Type B pancreatic cell (in vitro differentiated cells): Measurements from ENCODE around the gene SLC25A44. TPM values are rescaled to one million over a fixed set of nuclear protein-coding genes. Genes with fewer than 3 reads are reported as not detected.

Source experiments
- DNase-seq: peaks from one replicate; pipeline ENCODE4 v3.0.0; 2021; ENCODE audit warnings: mixed read lengths; ENCODE audit not compliant: unreplicated experiment; ENCODE audit errors: extremely low spot score
- H3K27ac Mint-ChIP-seq: 2 replicates; pipeline ENCODE4 v1.8.0; 2021; ENCODE audit warnings: mild to moderate bottlenecking, mixed read lengths
- H3K27me3 Mint-ChIP-seq: 2 replicates; pipeline ENCODE4 v1.8.0; 2021; ENCODE audit warnings: mixed read lengths
- H3K36me3 Mint-ChIP-seq: 2 replicates; pipeline ENCODE4 v1.8.0; 2021; ENCODE audit warnings: mixed read lengths
- H3K4me1 Mint-ChIP-seq: one replicate; pipeline ENCODE4 v1.8.0; 2021; ENCODE audit warnings: mixed read lengths; ENCODE audit not compliant: unreplicated experiment
- H3K4me3 Mint-ChIP-seq: 2 replicates; pipeline ENCODE4 v1.8.0; 2021; ENCODE audit warnings: mild to moderate bottlenecking, mixed read lengths
- H3K9me3 Mint-ChIP-seq: 2 replicates; pipeline ENCODE4 v1.8.0; 2021; ENCODE audit warnings: mixed read lengths
- total RNA-seq: library from RNA; stranded (reverse); gene quantifications from 2 replicates; pipeline ENCODE4 v1.2.1, GENCODE V29; 2021; ENCODE audit warnings: low replicate concordance
- TF ChIP-seq, protein P1 (sequence below): fragments of 200-600 bp; sonication (generic); conservative IDR thresholded peaks from 2 replicates; pipeline ENCODE4 v1.5.0; 2021; ENCODE audit warnings: antibody characterized with exemption, mild to moderate bottlenecking

Gene SLC25A44
- total RNA-seq, 1 donor from 2014 or later: 18.6 TPM

DNA sequence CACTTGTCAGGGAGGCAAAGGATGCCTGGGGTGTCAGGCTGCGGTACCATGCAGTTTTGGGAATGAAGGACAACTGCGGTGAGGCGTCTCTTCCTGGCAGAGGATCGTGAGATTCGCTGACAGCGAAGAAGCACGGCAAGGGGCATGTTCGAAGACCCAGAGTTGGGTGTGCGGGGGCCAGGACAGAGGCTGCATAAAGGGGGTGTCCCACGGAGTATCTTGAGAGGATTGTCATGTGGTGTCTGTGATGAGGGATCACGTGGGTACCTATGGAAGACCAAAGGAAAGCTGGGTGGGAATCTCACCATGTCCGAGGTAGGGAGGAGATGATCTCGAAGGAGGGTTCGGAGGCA is 372 bp downstream of the SLC25A44 start:
- DNase-seq: no peak
- H3K27me3 Mint-ChIP-seq: no peaks in the 10 kb centered on the region
- TF ChIP-seq, protein P1, sequence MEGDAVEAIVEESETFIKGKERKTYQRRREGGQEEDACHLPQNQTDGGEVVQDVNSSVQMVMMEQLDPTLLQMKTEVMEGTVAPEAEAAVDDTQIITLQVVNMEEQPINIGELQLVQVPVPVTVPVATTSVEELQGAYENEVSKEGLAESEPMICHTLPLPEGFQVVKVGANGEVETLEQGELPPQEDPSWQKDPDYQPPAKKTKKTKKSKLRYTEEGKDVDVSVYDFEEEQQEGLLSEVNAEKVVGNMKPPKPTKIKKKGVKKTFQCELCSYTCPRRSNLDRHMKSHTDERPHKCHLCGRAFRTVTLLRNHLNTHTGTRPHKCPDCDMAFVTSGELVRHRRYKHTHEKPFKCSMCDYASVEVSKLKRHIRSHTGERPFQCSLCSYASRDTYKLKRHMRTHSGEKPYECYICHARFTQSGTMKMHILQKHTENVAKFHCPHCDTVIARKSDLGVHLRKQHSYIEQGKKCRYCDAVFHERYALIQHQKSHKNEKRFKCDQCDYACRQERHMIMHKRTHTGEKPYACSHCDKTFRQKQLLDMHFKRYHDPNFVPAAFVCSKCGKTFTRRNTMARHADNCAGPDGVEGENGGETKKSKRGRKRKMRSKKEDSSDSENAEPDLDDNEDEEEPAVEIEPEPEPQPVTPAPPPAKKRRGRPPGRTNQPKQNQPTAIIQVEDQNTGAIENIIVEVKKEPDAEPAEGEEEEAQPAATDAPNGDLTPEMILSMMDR: no peak
- peaks cover 6% of the 10 kb centered on the region for H3K36me3 Mint-ChIP-seq
- H3K4me3 Mint-ChIP-seq: peak overlapping the region; percentile 95
- H3K9me3 Mint-ChIP-seq: no peaks in the 10 kb centered on the region
- peaks cover 19% of the 10 kb centered on the region for H3K4me1 Mint-ChIP-seq
- H3K27ac Mint-ChIP-seq: peak overlapping the region; percentile 80

DNA sequence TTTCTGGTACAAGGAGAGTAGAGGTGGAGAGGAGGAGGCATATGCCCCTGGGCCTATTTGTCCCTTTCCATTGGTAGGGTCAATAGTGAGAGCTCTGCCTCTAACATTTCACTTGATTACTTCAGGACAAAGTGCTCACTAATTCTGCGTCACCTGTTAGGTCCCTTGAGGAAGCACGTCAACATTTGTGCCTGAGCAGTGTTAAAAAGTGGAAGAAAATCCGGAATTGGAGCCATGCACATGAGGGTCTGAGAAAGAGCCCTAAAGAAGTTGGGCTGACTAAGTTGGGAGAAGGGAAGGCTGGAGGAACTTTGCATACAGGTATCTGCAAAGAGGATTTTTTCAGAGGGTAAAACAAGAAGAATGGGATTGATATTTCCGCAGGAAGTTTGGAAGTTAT is 1.9 kb downstream of the SLC25A44 start:
- no peak for DNase-seq
- Mint-ChIP-seq H3K4me3 (peak overlapping the region; percentile 66), H3K27me3 (no peaks in the 10 kb centered on the region), H3K9me3 (no peaks in the 10 kb centered on the region), H3K36me3 (peaks cover 17% of the 10 kb centered on the region), H3K27ac (no peak overlapping the region), H3K4me1 (peaks cover 19% of the 10 kb centered on the region)
- TF ChIP-seq, protein P1: no peak

DNA sequence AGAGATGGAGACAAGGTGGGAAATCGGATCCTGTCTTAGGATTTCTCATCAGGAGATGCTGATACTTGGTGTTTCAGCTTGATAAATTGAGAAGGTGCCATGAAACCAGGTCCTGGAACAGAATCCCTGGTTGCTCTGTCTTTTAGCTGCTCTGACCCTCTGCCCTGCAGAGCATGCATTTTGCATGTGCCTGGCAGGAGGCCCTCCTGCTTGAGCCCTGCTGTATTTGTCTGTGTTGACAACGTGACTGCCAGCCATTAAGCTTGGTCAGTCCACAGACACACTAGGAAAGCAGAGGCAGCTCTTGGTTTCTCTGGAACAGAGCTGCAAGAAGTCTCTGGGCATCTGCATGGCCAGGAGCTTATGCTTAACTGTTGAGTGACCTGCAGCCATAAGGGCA is 2.5 kb downstream of the SLC25A44 start:
- no peak for DNase-seq
- TF ChIP-seq, protein P1: no peak
- no peak overlapping the region for H3K27ac Mint-ChIP-seq
- H3K4me1 Mint-ChIP-seq: peaks cover 19% of the 10 kb centered on the region
- H3K36me3 Mint-ChIP-seq: peaks cover 15% of the 10 kb centered on the region
- no peaks in the 10 kb centered on the region for H3K9me3 Mint-ChIP-seq
- no peaks in the 10 kb centered on the region for H3K27me3 Mint-ChIP-seq
- H3K4me3 Mint-ChIP-seq: peak overlapping the region; percentile 66

DNA sequence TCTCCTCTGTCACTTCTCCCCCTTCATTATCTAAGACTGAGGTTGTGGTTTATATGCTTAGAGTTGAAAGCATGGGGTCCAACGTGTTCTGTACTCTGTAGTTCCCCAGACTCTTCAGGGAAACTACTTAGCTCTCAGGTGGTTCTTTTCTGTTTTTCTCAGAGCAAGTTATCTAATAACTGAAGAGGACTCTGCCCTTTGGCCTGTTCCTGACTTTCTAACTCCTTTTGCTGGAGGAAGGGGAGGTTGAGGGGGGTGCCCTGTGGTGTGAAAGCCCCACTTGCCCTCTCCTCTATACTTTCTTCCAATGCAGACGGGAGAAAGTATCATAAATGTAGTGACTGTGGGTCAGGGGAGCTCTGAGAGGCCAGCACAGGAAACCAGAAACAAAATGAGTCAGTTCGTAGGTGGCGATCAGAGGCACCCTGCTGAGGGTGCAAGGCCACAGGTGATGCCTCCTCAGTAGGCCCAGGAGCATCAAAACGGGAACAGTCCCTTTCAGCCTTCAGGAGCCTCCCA is 5.0 kb downstream of the SLC25A44 start:
- Mint-ChIP-seq H3K9me3 (no peaks in the 10 kb centered on the region), H3K4me1 (peaks cover 14% of the 10 kb centered on the region), H3K27ac (no peak overlapping the region), H3K36me3 (peaks cover 12% of the 10 kb centered on the region), H3K4me3 (no peak overlapping the region), H3K27me3 (no peaks in the 10 kb centered on the region)
- DNase-seq: no peak
- TF ChIP-seq, protein P1: no peak

DNA sequence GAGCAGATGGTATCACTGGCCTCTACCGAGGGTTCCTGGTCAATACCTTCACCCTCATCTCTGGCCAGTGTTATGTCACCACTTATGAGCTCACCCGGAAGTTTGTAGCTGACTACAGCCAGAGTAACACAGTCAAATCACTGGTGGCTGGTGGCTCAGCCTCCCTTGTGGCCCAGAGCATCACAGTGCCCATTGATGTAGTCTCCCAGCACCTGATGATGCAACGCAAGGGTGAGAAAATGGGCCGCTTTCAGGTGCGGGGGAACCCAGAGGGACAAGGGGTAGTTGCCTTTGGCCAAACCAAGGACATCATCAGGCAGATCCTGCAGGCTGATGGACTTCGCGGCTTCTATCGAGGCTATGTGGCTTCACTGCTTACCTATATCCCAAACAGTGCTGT is 6.1 kb downstream of the SLC25A44 start:
- Mint-ChIP-seq H3K4me3 (no peak overlapping the region), H3K4me1 (peaks cover 7% of the 10 kb centered on the region), H3K27me3 (no peaks in the 10 kb centered on the region), H3K36me3 (peaks cover 11% of the 10 kb centered on the region), H3K9me3 (no peaks in the 10 kb centered on the region), H3K27ac (no peak overlapping the region)
- no peak for DNase-seq
- TF ChIP-seq, protein P1: no peak

DNA sequence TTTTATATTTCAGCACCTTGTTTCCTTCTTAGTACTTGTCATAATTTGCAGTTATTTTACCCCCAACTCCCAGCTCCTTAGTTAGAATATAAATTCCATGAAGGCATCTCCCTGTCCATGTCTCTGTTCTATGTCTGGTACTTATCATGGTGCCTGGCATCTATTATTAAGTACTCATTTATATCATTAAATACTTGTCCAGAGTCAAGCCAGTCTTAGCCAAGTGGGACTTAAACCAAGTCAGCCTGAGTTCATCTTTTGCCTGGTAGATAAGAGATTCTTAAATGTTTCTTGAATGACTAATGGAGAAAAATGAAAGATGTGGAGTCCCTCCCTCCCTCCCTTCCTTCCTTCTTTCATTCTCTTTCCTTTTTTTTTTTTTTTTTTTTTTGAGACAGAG is 9.4 kb downstream of the SLC25A44 start:
- no peaks in the 10 kb centered on the region for H3K4me1 Mint-ChIP-seq
- no peak for DNase-seq
- H3K4me3 Mint-ChIP-seq: no peak overlapping the region
- H3K36me3 Mint-ChIP-seq: peaks cover 11% of the 10 kb centered on the region
- no peaks in the 10 kb centered on the region for H3K27me3 Mint-ChIP-seq
- TF ChIP-seq, protein P1: no peak
- H3K27ac Mint-ChIP-seq: no peak overlapping the region
- no peaks in the 10 kb centered on the region for H3K9me3 Mint-ChIP-seq
